ENCODE results near the gene MAN1C1.

GRCh38 chr1:25700626-25701025 is 84.0 kb downstream of the MAN1C1 start:
- peak in 1 of 4 experiments; percentile 17 for TF ChIP-seq CTCF (IDR thresholded peaks at IDR 0.05)
- no peak for TF ChIP-seq POLR2A (IDR thresholded peaks at IDR 0.05)

Measured in uterus (tissue), 2 donors.